ENCODE measurements around the gene FAM83G.
"Not testable (repeated sequence)": the region's sequence is repeated elsewhere in the genome, so short reads cannot be mapped to it uniquely, and the experiment has no call there.

Gene FAM83G, protein sequence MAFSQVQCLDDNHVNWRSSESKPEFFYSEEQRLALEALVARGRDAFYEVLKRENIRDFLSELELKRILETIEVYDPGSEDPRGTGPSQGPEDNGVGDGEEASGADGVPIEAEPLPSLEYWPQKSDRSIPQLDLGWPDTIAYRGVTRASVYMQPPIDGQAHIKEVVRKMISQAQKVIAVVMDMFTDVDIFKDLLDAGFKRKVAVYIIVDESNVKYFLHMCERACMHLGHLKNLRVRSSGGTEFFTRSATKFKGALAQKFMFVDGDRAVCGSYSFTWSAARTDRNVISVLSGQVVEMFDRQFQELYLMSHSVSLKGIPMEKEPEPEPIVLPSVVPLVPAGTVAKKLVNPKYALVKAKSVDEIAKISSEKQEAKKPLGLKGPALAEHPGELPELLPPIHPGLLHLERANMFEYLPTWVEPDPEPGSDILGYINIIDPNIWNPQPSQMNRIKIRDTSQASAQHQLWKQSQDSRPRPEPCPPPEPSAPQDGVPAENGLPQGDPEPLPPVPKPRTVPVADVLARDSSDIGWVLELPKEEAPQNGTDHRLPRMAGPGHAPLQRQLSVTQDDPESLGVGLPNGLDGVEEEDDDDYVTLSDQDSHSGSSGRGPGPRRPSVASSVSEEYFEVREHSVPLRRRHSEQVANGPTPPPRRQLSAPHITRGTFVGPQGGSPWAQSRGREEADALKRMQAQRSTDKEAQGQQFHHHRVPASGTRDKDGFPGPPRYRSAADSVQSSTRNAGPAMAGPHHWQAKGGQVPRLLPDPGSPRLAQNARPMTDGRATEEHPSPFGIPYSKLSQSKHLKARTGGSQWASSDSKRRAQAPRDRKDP

DNA sequence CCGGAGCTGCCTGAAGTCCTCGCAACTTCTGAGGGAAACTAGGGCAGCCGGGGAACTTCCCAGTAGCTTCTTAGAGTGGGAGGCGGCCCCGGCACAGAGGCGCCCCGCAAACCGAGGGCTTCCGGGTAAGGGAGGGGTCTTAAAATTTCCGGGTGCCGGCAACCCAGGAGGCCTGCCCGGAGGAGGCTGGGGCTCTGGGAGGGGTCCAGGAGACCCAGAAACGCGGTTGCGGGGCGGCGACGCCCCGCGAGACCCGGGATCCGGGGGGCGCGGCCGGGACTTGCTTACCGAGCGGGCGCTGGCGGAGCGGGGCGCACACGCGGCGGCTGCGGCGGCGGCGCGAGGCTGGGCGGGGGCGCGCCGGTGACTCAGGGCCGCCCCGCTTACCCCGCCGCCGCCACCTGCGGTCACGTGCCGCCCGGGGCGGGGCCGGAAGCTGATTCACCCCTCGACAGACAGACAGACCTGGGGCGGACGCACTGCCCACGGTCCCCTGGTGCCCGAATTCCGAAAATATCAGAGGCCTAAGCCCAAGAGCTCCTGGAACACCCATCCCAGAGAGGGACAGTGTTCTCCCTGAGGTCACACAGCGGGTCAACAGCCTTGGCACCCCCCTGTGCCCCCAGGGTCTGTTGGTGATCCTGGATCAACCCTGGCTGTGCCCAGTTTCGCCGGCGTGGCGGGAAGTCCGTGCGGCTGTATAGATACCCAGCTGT lies at the start of gene FAM83G:
TSS of gene FAM83G (minus strand) at position 344 of the 716 bp plus-strand sequence. CDS start 723 bp downstream, outside the sequence.
- DNase-seq (ENCODE audit: low spot score) = peak; percentile 91

DNA sequence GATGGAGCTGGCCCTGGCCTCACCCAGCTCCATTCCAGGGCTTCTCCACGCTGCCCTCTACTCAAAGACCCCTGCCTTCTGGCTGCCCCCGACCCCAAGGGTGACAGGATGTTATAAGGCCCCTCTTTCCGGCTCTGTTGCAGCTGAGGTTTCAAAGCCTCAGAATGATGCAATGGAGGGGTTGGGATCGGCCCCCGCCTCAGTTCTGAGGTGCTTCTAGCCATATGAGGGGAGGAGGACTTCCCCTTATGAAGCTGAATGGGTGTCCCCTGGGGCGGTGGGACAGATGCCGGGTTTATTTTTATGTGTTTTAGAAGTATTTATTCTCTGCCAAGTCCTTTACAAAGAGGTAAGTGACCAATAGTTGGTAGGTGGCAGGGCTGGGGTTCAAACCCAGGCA lies 44.3 kb upstream of the FAM83G start:
- DNase-seq (ENCODE audit: low spot score) = not testable (repeated sequence)

DNA sequence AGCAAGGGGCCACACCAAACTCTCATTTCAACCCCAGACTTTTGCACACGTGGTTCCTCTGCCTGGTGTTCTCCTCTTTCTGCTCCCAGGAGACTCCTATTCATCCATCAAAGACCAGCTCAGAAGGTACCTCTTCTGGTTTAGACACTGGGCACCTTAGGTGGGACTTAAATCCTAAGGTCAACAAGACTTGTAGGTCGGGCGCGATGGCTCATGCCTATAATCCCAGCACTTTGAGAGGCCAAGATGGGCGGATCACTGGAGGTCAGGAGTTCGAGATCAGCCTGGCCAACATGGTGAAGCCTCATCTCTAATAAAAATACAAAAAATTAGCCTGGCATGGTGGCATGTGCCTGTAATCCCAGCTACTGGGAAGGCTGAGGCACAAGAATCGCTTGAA lies 42.9 kb upstream of the FAM83G start:
- DNase-seq (ENCODE audit: low spot score) = not testable (repeated sequence)

DNA sequence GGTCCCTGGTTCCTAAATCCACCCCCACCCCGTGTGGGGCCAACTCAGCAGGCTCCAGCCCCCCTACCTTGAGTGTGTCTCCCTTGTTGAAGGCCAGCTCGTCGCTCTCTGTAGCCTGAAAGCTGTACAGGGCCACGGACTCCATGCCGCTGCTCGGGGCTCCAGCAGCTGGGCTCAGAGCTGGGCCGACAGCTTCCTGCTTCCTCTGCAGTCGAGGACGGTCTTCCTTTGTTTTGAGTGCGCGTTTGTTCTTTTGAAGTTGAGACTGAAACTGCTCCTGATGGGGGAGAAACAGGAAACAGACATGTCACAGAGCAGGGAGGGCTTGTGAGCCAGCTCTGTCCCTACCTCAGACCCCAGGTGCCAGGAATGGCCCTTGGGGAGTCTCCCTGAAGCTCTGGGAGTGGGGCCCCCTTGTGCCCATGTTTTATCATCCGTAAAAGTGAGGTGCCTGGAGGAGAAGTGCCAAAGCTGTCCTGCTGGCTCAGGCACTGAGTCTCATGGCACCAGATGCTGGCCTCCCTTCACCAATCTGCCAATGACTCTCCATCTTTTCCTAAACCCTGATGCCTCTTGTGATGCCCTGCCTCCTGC lies 42.3 kb upstream of the FAM83G start, which contains the start of gene GRAP:
TSS of gene GRAP (minus strand) at position 176 of the 594 bp plus-strand sequence. CDS start at position 145, 31 bp downstream.
- DNase-seq (ENCODE audit: low spot score) = not testable (repeated sequence)

DNA sequence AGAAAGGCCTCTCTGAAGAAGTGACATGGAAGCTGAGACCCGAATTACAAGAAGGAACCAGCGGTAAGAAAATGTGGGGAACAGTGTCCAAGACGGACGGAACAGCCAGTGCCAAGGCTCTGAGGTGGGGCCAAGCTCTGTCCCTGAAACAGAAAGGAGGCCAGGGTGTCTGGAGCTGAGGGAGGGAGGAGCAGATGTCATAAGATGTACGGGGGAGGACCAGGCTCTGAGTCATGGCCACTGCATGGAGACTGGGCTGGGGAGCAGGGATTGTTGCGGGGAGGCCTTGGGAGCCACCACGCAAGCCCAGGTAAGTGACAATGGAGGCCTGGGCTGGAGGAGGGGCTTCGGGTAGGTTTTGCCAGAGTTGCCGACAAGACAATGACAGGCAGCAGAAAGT lies 40.1 kb upstream of the FAM83G start:
- not testable (repeated sequence) for DNase-seq (ENCODE audit: low spot score)

DNA sequence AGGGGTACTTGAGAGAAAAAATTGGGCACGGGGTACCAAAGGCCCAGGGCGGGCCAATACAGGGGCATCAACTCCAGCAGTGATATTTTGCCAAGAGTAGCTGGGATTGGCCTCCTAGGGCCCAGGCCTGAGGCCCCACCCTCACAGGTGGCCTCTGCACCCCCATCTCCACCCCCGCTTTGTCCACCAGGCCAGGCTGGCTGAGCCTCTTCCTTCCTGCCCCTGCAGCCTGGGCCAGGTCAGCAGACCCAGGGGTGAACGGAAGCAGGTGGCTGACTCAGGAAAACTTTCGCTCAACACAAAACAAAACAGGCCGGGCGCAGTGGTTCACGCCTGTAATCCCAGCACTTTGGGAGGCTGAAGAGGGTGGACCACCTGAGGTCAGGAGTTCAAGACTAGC lies 38.5 kb upstream of the FAM83G start:
- not testable (repeated sequence) for DNase-seq (ENCODE audit: low spot score)

DNA sequence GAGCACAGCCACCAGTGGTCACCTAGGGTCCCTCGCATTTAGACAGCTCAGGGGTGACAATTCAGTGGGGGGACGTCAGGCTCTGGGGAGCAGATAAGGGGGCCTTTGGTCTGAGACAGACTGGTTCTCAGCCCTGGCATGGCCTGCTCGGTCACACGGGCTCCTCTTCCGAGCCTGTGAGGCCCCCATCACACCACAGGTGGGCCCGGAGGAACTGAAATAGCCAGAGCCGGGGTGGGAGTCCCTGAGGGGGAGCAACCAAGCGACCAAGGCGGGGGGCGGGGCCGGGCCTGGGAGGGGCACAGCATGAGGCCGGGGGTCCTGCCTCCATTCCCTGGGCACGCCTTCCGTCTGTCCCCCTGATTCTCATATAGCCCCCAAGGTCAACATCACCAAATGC lies 37.8 kb upstream of the FAM83G start:
- DNase-seq (ENCODE audit: low spot score) = not testable (repeated sequence)

DNA sequence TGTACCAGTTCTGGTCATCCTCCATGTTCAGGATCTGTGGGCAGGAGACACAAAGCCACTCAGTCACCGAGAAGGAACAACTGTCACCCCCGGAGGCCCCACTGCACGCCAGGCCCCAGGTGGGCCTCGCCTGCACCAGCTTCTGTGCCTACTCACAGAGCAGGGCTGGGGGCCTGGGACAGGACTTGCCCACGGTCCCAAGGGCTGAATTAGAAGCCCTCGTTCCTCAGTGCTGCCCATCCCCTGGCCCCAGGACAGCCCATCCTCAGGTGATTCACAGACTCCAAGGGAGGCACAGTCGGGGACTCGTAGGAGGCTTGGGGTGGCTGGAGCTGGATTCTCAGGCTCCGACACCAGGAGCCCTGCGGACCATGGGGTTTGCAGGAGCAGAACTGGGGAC lies 37.3 kb upstream of the FAM83G start:
- not testable (repeated sequence) for DNase-seq (ENCODE audit: low spot score)

DNA sequence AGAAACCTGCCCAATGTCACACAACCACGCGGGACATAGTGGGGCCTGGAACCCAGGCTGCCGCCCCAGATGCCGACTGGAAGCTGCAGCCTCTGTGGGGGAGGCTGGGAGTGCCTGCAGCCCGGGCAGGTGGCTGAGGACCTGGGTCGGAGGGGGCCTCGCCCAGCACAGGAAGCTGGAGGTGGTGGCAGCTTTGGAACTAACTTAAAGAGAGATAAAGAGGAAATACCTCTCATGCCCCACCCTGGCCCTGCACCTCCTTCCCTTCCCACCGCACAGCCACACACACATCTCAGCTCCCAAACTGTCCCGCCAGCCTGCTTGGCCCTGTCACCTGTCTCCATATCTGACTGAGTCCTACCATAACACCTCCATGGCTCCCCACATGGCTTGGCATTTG lies 35.8 kb upstream of the FAM83G start:
- not testable (repeated sequence) for DNase-seq (ENCODE audit: low spot score)

DNA sequence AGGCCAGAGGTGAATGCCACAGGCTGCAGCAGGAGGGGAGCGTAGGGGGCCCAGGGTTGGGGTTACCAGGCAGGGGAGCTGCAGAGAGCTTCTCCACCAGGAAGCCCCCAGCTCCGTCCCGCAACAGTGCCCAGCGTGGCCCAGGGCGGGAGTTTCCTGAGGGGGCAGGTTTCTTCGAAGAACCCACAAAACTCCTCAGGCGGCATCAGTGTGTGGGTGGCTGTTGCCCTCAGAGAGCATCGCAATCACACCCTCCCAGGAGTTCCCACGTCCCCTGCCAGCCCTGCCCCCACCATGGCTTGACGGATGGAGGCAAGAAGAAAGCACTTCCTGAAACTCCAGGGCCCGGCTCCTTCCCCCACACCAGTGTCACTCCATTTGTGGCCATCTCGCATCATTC lies 34.2 kb upstream of the FAM83G start:
- DNase-seq (ENCODE audit: low spot score) = not testable (repeated sequence)

DNA sequence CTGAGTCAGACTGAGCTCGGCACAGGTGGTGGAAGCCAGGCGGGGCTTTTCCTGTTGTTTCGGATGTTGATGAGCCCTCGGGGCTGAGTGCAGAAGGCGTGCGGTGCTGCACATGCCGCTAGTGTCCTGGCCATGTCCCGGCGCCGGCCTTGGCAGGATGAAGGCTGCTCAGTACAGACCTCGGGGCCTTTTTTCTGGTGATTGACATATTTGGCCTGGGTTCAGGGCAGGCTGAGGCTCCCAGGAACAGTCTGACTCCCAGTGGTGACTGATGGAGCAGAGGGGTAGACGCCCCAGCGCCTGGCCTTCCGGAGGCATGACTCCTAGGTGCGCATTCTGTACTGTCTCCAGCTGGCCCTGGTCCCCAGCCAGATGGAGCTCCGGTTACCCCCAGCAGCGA lies 33.4 kb upstream of the FAM83G start:
- not testable (repeated sequence) for DNase-seq (ENCODE audit: low spot score)

DNA sequence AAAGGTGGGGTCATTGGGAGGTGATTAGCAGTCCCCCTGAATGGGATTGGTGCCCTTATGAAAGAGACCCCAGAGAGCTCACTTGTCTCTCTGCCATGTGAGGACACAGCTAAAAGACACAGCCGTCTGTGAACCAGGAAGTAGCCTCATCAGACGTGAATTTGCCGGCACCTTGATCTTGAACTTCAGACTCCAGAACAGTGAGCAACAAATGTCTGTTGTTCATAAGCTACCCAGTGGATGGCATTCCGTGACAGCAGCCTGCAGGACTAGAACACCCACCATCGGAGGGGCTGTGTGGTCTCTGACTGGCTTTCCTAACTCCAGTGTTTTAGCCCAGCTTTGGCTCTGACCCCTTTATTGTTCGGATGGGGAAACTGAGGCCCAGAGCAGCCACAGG lies 33.0 kb upstream of the FAM83G start:
- not testable (repeated sequence) for DNase-seq (ENCODE audit: low spot score)

DNA sequence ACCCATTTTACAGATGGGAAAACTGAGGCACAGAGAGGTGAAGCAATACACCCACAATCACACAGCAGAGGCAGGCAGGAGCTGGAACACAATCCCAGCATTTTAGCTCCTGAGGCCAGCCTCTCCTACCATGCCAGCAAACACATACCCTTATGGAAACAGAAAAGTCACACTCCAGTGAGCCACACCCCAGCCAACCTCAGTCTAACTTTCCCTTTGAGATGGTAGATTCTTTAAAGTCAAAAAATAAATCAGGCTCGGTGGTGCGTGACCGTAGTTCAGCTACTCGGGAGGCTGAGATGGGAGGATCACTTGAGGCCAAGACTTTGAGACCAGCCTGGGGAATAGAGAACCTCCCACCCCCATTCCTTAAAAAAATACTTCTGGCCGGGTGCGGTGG lies 31.6 kb upstream of the FAM83G start:
- DNase-seq (ENCODE audit: low spot score) = not testable (repeated sequence)

DNA sequence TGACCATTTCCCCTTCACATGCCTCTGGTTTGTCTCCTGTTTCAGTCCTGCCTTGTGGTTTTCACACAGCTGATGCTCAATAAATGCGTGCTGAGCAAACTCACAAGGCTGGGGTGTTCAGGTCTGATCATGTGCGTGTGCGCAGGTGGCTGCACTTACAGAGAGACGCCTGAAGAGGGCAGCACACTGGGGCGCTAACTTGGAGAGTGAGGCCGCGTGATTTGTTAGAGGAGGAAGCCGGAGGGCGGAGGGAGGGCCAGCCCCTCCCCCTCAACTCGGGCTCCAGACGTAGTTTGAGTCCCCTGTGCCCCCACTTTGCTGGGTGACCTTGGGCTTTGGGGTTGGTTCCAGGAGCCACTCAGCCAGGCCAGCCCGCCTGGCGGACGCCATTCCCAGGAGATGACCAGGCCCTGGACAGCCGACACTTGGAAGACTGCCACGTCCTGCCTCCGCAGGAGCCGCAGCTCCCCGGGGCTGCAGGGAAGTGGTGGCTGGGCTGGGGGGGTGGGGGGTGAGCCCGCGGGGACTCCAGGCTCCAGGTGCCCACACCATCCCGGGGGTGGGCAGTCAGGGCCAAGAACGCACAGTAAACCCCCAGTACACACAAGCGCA lies 27.9 kb upstream of the FAM83G start:
- DNase-seq (ENCODE audit: low spot score) = not testable (repeated sequence)

DNA sequence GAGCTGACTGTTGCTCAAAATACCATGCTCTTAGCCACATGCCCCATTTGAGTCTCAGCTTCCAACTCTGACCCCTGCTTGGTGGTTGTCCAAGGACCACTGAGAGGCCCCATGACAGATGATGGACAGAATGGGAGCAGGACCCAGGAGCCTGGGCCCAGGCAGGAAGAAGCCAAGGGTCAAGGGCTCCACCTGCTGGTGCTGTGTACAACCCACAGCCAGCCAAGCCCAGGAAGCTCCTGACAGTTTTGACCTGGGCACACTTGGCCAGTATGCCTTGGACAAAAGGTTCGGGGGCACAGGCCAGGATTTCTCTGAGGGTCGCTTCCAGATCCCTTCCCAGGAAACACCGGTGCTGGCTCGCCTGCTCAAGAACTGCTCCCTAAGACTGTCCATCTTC lies 27.2 kb upstream of the FAM83G start:
- not testable (repeated sequence) for DNase-seq (ENCODE audit: low spot score)

DNA sequence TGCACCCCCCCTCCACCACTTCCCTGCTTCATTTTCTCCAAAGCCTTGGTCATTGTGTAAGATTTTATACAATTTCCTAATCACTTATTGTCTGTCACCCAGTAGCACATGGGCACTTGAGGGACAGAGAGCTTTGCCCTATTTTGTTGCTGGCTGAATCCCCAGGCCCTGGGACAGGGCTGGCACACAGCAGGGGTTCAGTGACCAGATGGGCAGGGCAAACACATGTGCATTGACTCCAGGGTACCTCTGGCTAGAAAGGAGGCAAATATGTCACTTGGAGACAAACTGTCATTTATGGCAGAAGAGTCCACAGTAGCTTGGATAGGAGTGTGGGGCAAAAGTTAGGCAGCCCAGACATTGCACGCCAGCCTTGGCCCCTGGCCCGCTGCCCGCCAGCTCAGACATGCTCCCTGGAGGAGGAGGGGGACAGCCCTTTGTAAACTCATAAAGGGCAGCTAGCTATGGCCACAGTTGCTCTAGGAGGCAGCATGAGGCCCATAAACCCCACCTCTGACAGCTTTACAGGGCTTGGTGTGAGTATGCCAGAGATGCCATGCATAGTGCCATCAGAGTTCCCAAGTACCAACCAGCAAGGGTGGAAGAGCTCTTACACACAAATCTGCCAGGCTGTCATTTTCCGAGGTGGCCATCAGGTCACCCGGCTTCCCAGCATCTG lies 26.3 kb upstream of the FAM83G start:
- not testable (repeated sequence) for DNase-seq (ENCODE audit: low spot score)

DNA sequence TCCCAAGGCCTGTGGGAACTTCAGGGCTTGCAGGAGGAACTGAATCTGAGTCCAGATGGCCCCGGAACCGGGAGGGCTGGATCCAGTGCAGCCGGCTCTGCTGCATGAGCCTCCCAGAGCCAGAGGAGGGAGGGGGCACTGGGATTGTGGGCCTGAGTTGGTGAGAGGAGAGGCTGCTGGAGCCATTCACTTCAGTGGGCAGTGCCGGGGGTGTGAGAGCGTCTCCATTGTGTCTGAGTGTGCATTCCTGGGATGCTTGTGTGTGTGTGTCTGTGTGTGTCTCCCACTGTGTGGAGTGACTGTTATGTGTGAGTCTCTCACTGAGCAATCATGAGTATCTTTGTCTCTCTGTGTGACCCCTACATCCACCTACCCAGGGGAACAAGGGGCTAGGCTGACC lies 25.2 kb upstream of the FAM83G start:
- DNase-seq (ENCODE audit: low spot score) = not testable (repeated sequence)

DNA sequence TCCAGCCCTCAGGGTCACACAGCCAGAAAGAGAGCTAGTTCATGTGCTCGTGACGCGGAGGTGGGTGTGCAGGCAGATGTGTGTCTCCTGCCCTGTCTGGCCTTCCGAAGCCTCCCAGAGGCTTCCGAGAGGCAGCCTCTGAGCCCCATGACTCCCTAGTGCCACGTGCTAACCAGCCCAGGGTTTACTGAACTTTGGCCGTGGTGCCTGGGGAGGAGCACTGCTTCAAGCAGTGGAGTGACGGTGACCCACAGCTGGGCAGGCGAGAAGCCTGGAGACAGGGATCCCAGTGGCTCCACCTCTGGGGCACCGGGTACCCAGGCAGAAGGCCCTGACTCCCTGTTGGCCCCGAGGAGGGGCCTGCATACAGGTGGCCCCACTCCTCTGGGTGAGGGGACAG lies 24.1 kb upstream of the FAM83G start:
- not testable (repeated sequence) for DNase-seq (ENCODE audit: low spot score)

DNA sequence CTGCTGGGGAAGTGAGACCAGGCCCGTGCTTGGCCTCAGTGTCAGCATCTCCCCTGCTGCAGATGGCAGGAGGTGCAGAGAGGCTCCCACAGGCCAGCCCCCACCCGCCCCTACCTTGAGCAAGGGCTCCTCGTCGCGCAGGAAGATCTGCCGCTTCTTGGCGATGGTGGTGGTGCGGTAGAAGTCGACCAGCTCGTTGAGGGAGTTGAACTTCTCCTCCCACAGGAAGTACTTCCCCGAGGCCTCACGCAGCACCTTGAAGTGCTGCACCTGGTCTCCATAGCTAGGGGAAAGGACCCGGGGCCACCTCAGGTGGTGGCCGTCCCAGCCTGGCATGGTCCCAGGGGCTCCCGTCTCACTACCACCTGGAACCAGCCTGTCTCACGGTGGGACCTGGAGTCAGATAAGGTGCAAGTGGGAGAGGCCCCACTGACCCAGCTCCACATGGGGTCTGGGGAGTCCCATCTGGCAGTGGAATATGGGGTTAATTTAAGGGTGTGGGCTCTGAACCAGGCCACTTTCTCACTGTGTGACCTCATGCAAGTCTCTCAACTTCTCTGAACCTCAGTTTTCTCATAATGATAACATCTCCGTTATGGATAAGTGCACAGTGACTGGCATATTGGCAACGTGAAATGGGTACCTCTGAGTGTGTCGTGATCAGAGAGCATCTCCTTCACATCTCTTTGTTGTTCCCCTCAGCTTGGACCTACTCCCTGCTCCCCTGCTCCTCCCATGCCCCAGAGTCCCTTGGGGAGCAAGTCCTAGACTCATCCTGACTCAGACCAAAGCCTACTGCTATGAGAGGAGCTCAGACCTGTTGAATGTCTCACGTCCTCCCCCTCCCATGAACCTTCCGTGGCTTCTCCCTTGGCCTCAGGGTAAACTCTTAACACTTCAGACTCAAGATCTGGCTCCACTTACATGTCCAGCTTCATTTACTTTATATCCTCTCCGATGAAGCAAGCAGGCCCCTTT lies 19.8 kb upstream of the FAM83G start:
- DNase-seq (ENCODE audit: low spot score) = no peak

Data from LoVo (cell line).